DOHH2 (cell line): ENCODE data around the gene EIF3K.
A peak's percentile ranks its signal among the peaks of the same experiment; 100 is the strongest.

Source experiments
- H3F3A ChIP-seq: fragments of 200-600 bp; sonication (generic), shearing (Covaris generic); 2 replicates; pipeline ENCODE4 v1.6.0; 2016; ENCODE audit warnings: antibody characterized with exemption, mild to moderate bottlenecking; ENCODE audit not compliant: control insufficient read depth, insufficient read depth
- H3K27ac ChIP-seq: fragments of 200-600 bp; sonication (generic); 2 replicates; pipeline ENCODE4 v1.5.1; 2014; ENCODE audit warnings: low read depth, mild to moderate bottlenecking, low read length, moderate library complexity
- H3K27me3 ChIP-seq: fragments of 200-600 bp; sonication (generic); 2 replicates; pipeline ENCODE4 v1.6.1; 2014; ENCODE audit warnings: mild to moderate bottlenecking, low read length, mixed read lengths; ENCODE audit not compliant: control insufficient read depth
- H3K36me3 ChIP-seq: fragments of 200-600 bp; sonication (generic); 2 replicates; pipeline ENCODE4 v1.6.1; 2014; ENCODE audit warnings: mild to moderate bottlenecking, low read length, moderate library complexity, mixed read lengths; ENCODE audit not compliant: control insufficient read depth
- H3K4me1 ChIP-seq: fragments of 200-600 bp; sonication (generic); 2 replicates; pipeline ENCODE4 v1.6.1; 2014; ENCODE audit warnings: mild to moderate bottlenecking, low read length, mixed read lengths; ENCODE audit not compliant: control insufficient read depth
- H3K4me2 ChIP-seq: fragments of 200-600 bp; sonication (generic); 2 replicates; pipeline ENCODE4 v1.6.0; 2014; ENCODE audit warnings: mild to moderate bottlenecking, low read length, moderate library complexity
- H3K4me3 ChIP-seq: fragments of 200-600 bp; sonication (generic); 2 replicates; pipeline ENCODE4 v1.5.1; 2014; ENCODE audit warnings: mild to moderate bottlenecking, low read length, mixed read lengths
- H3K79me2 ChIP-seq: fragments of 200-600 bp; sonication (generic); 2 replicates; pipeline ENCODE4 v1.6.1; 2014; ENCODE audit warnings: mild to moderate bottlenecking, low read length, mixed read lengths; ENCODE audit not compliant: control insufficient read depth
- H3K9me2 ChIP-seq: fragments of 200-600 bp; sonication (generic); replicated peaks from 2 replicates; pipeline ENCODE4 v1.6.1; 2014; ENCODE audit warnings: mild to moderate bottlenecking, low read length, mixed read lengths; ENCODE audit not compliant: control insufficient read depth
- H3K9me3 ChIP-seq: fragments of 200-600 bp; sonication (generic); 2 replicates; pipeline ENCODE4 v1.6.1; 2014; ENCODE audit warnings: antibody characterized with exemption, low read length, mixed read lengths; ENCODE audit not compliant: control insufficient read depth, insufficient read depth
- H4K20me1 ChIP-seq: fragments of 200-600 bp; sonication (generic); 2 replicates; pipeline ENCODE4 v1.6.0; 2014; ENCODE audit warnings: low read depth, mild to moderate bottlenecking, antibody characterized with exemption, low read length, moderate library complexity; ENCODE audit not compliant: control insufficient read depth, insufficient read depth
- CTCF ChIP-seq: fragments of 200-600 bp; sonication (generic); IDR thresholded peaks from one replicate; pipeline ENCODE4 v1.5.1; 2014; ENCODE audit warnings: antibody characterized with exemption, mild to moderate bottlenecking, low read depth, low read length; ENCODE audit not compliant: poor library complexity, severe bottlenecking
- EZH2phosphoT487 ChIP-seq: fragments of 200-600 bp; sonication (generic); IDR thresholded peaks from 2 replicates; pipeline ENCODE4 v1.6.1; 2017; ENCODE audit warnings: borderline replicate concordance, mild to moderate bottlenecking, antibody characterized with exemption, low read length, moderate library complexity, mixed read lengths

The EIF3K gene

GRCh38 chr19:38634757-38635482 is 15.9 kb downstream of the EIF3K start:
- Histone ChIP-seq H3K79me2 (no peaks in the 10 kb centered on the region), H3K36me3 (peaks cover 39% of the 10 kb centered on the region), H3K4me2 (no peak overlapping the region), H3K27me3 (no peaks in the 10 kb centered on the region), H3K9me2 (no peaks in the 10 kb centered on the region), H3K27ac (no peak overlapping the region), H3K9me3 (no peaks in the 10 kb centered on the region), H3K4me1 (peaks cover 17% of the 10 kb centered on the region), H3F3A (peaks cover 6% of the 10 kb centered on the region; the same call in 1 of the 2 replicates), H3K4me3 (no peak overlapping the region), H4K20me1 (no peaks in the 10 kb centered on the region)
- TF ChIP-seq EZH2phosphoT487, result no peak
- TF ChIP-seq CTCF, result peak; percentile 93

- H3K9me2 ChIP-seq, result no peaks in the 10 kb centered on the region
- no peak overlapping the region for H3K27ac ChIP-seq
- no peak overlapping the region; the same call in 1 of the 2 replicates for H3K4me2 ChIP-seq
- no peaks in the 10 kb centered on the region for H4K20me1 ChIP-seq
- H3K9me3 ChIP-seq, result no peaks in the 10 kb centered on the region
- no peak for TF ChIP-seq EZH2phosphoT487
- no peak for TF ChIP-seq CTCF
- H3K4me3 ChIP-seq, result no peak overlapping the region
- H3K4me1 ChIP-seq, result peaks cover 17% of the 10 kb centered on the region
- H3K27me3 ChIP-seq, result no peaks in the 10 kb centered on the region
- H3K79me2 ChIP-seq, result no peaks in the 10 kb centered on the region
- H3K36me3 ChIP-seq, result peaks cover 35% of the 10 kb centered on the region
- peaks cover 6% of the 10 kb centered on the region; the same call in 1 of the 2 replicates for H3F3A ChIP-seq
Observed at GRCh38 chr19:38635483-38636399, 16.8 kb downstream of the EIF3K start.

GRCh38 chr19:38638461-38638860 is 19.5 kb downstream of the EIF3K start:
- H3K27ac ChIP-seq, result no peak overlapping the region

More at GRCh38 chr19:38638461-38638860, 19.5 kb downstream of the EIF3K start:
- Histone ChIP-seq H3K9me3 (no peaks in the 10 kb centered on the region), H3K36me3 (peaks cover 25% of the 10 kb centered on the region), H3K4me2 (no peak overlapping the region), H3K79me2 (no peaks in the 10 kb centered on the region), H3K27me3 (no peaks in the 10 kb centered on the region), H3K9me2 (no peaks in the 10 kb centered on the region), H3F3A (no peaks in the 10 kb centered on the region), H3K4me3 (no peak overlapping the region), H3K4me1 (peaks cover 29% of the 10 kb centered on the region), H4K20me1 (no peaks in the 10 kb centered on the region)
- TF ChIP-seq CTCF (no peak), EZH2phosphoT487 (no peak)
